Prostate gland (tissue), 2 donors: Measurements from ENCODE around the gene SH3TC2.

Source experiments
- CTCF ChIP-seq, 4 experiments: fragments of 200-600 bp in 2 of 4; fragments of 450-650 bp in 2 of 4; sonication (generic) in 2 of 4; IDR thresholded peaks; 1 replicate in 3 of 4; 2 replicates in 1 of 4; pipeline ENCODE4 v1.5.1; 2016 to 2019; ENCODE audit warnings: antibody characterized with exemption in 4 of 4, mild to moderate bottlenecking in 2 of 4, moderate library complexity in 2 of 4
- POLR2A ChIP-seq: fragments of 450-650 bp; IDR thresholded peaks from one replicate; pipeline ENCODE4 v1.6.1; 2016; ENCODE audit warnings: antibody characterized with exemption, mild to moderate bottlenecking
- POLR2AphosphoS5 ChIP-seq: sonication (generic); formaldehyde crosslinking; IDR thresholded peaks from one replicate; pipeline ENCODE4 v1.6.1; 2017; ENCODE audit warnings: antibody characterized with exemption

- no peak for TF ChIP-seq CTCF (IDR thresholded peaks at IDR 0.05)
- no peak for TF ChIP-seq POLR2A
- TF ChIP-seq POLR2AphosphoS5: no peak
Measured at GRCh38 chr5:149045089-149045460, 17.8 kb downstream of the SH3TC2 start.
